GM19372 (cell line): ENCODE results near the gene CHMP3.
"Not testable (repeated sequence)": the region's sequence is repeated elsewhere in the genome, so short reads cannot be mapped to it uniquely, and the experiment has no call there.

Experiments
- ATAC-seq: cut with Tn5 transposase; IDR thresholded peaks from one replicate; pipeline ENCODE4 v1.9.1; 2021; ENCODE audit warnings: mild to moderate bottlenecking, low read depth, moderate library complexity; ENCODE audit not compliant: unreplicated experiment

Gene CHMP3

DNA sequence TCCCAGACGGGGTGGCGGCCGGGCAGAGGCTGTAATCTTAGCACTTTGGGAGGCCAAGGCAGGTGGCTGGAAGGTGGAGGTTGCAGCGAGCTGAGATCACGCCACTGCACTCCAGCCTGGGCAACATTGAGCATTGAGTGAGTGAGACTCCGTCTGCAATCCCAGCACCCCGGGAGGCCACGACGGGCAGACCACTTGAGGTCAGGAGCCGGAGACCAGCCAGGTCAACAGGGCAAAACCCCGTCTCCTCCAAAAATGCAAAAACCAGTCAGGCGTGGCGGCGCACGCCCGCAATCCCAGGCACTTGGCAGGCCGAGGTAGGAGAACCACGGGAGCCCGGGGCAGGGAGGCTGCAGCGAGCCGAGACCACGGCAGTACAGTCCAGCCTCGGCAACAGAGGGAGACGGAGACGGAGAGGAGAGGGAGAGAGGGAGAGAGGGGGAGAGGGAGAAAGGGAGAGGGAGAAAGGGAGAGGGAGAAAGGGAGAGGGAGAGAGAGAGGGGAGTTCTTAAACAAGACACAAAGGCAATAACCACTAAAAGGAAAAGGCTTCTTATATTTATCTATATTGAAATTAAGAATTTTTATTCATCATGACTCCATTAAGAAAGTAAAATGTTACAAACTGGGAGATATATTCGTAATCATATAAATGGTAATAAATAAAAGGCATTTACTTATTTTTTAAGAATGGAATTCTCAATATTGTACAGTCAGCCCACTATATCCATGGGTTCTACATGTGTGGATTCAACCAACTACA, 13.1 kb downstream of the CHMP3 start:
- ATAC-seq = not testable (repeated sequence)

DNA sequence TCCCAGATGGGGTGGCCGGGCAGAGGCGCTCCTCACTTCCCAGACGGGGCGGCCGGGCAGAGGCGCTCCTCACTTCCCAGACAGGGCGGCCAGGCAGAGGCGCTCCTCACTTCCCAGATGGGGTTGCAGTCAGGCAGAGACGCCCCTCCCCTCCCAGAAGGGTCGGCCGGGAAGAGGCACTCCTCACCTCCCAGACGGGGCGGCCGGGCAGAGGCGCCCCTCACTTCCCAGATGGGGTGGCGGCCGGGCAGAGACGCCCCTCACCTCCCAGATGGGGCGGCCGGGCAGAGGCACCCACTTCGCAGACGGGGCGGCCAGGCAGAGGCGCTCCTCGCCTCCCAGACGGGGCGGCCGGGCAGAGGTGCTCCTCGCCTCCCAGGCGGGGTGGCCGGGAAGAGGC, 13.8 kb downstream of the CHMP3 start:
- not testable (repeated sequence) for ATAC-seq

DNA sequence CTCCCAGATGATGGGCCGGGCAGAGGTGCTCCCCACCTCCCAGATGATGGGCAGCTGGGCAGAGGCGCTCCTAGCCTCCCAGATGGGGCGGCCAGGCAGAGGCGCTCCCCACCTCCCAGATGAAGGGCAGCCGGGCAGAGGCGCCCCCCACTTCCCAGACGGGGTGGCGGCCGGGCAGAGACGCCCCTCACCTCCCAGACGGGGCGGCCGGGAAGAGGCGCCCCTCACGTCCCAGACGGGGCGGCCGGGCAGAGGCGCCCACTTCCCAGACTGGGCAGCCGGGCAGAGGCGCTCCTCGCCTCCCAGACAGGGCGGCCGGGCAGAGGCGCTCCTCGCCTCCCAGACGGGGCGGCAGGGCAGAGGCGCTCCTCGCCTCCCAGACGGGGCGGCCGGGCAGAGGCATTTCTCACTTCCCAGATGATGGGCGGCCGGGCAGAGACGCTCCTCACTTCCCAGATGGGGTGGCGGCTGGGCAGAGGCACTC, 14.3 kb downstream of the CHMP3 start:
- ATAC-seq = not testable (repeated sequence)

DNA sequence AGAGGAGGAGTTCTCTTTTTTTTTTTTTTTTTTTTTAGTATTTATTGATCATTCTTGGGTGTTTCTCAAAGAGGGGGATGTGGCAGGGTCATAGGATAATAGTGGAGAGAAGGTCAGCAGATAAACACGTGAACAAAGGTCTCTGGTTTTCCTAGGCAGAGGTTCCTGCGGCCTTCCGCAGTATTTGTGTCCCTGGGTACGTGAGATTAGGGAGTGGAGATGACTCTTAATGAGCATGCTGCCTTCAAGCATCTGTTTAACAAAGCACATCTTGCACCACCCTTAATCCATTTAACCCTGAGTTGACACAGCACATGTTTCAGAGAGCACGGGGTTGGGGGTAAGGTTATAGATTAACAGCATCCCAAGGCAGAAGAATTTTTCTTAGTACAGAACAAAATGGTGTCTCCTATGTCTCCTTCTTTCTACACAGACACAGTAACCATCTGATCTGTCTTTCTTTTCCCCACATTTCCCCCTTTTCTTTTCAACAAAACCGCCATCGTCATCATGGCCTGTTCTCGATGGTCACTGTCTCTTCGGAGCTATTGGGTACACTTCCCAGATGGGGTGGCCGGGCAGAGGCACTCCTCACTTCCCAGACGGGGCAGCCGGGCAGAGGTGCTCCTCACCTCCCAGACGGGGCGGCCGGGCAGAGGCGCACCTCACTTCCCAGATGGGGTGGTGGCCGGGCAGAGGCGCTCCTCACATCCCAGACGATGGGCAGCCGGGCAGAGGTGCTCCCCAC, 14.9 kb downstream of the CHMP3 start:
- not testable (repeated sequence) for ATAC-seq

DNA sequence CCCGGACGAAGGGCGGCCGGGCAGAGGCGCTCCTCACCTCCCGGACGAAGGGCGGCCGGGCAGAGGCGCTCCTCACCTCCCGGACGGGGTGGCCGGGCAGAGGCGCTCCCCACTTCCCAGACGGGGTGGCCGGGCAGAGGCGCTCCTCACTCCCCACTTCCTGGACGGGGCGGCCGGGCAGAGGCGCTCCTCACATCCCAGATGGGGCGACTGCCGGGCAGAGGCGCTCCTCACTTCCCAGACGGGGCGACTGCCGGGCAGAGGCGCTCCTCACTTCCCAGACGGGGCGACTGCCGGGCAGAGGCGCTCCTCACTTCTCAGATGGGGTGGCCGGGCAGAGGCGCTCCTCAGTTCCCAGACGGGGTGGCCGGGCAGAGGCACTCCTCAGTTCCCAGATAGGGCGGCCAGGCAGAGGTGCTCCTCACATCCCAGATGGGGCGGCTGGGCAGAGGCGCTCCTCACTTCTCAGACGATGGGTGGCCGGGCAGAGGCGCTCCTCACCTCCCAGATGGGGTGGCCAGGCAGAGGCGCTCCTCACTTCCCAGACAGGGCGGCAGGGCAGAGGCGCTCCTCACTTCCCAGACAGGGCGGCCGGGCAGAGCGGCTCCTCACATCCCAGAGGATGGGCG, 17.8 kb downstream of the CHMP3 start:
- not testable (repeated sequence) for ATAC-seq

DNA sequence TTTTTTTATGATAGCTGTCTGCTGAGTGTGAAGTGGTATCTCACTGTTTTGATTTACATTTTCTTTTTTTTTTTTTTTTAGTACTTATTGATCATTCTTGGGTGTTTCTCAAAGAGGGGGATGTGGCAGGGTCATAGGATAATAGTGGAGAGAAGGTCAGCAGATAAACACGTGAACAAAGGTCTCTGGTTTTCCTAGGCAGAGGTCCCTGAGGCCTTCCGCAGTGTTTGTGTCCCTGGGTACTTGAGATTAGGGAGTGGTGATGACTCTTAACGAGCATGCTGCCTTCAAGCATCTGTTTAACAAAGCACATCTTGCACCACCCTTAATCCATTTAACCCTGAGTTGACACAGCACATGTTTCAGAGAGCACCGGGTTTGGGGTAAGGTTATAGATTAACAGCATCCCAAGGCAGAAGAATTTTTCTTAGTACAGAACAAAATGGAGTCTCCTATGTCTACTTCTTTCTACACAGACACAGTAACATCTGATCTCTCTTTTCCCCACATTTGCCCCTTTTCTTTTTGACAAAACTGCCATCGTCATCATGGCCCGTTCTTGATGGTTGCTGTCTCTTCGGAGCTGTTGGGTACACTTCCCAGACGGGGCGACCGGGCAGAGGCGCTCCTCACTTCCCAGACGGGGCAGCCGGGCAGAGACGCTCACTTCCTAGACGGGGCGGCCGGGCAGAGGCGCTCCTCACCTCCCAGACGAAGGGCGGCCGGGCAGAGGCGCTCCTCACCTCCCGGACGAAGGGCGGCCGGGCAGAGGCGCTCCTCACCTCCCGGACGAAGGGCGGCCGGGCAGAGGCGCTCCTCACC, 18.8 kb downstream of the CHMP3 start:
- ATAC-seq = not testable (repeated sequence)

DNA sequence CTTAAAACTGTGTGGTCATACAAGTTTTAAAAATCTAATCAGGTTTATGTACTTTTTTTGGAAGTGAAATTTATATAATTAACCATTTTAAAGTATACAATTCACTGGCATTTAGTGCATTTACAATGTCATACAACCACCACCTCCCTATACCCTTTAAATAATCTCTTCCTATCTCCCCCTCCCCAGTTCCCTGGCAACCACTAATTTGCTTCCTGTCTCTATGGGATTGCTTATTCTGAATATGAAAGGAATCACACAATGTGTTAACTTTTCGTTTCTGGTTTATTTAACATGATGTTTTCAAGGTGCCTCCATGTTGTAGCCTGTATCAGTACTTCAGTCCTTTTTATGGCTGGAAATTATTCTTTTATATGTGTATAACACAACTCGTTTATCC, 19.4 kb downstream of the CHMP3 start:
- ATAC-seq = no peak

DNA sequence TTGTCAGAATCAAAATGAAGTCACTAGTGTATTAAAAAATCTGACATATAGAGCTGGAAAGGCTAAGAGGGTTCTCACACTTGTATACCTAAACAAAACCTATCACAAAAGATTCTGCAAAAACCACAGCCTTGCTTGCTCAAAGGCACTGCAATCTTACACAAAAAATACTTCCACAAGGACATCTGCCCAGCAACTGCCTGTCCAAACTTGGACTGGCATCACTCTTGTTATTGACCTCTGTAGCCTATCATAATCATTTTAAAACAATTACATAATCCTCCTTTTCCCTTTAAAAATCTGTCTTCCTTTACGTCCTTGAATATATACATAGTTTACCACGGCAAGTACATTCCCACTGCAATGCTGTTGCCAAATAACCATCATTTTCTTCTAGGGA, 19.9 kb downstream of the CHMP3 start:
- no peak for ATAC-seq

DNA sequence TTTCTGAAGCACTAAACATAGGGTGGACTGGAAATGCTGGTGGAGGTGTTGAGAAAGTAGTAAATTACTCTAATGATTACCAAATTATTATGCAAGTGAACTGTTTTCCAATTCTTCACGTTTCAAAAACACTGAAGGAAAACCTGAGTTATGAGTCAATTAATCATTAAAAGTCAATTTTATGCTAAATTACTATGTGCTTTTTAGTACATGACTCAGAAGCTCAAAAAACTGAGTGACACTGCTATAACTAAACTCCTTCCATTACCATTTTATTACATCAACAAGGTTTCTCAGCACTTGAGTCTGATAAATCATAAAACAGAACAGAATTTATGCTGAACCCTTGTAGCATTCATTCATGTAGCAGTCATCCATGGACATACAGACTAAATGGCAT, 20.4 kb downstream of the CHMP3 start:
- no peak for ATAC-seq

DNA sequence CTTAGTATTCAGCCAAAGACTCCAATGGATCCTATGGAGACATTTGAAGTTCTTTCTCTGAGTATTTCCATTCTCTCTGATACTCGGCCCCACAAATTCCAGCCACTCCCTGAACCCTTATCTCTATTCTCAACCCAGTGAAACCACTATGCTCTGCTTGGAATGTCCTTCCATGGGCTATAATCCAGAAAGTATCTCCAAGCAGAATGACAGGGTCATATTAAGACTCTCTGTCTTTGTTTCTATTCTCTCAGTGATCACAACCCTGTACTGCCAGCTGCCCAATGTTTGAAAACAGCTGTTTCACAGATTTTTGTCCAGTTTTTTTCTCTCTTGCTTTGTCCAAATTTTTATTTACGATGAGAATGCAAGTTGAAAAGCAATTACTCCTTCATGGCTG, 21.9 kb downstream of the CHMP3 start:
- ATAC-seq = no peak

DNA sequence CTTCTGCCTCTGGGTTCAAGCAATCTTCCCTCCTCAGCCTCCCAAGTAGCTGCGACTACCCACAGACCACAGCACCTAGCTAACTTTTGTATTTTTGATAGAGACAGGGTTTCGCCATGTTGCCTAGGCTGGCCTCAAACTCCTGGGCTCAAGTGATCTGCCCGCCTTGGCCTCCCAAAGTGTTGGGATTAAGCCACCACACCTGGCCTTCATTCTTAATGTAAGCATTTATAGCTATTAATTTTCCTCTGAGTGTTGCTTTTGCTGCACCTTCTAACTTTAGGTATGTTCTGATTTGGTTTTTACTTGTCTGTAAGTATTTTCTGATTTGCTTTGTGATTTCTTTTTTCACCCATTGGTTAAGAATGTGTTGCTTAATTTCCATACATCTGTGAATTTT, 29.7 kb downstream of the CHMP3 start:
- no peak for ATAC-seq

DNA sequence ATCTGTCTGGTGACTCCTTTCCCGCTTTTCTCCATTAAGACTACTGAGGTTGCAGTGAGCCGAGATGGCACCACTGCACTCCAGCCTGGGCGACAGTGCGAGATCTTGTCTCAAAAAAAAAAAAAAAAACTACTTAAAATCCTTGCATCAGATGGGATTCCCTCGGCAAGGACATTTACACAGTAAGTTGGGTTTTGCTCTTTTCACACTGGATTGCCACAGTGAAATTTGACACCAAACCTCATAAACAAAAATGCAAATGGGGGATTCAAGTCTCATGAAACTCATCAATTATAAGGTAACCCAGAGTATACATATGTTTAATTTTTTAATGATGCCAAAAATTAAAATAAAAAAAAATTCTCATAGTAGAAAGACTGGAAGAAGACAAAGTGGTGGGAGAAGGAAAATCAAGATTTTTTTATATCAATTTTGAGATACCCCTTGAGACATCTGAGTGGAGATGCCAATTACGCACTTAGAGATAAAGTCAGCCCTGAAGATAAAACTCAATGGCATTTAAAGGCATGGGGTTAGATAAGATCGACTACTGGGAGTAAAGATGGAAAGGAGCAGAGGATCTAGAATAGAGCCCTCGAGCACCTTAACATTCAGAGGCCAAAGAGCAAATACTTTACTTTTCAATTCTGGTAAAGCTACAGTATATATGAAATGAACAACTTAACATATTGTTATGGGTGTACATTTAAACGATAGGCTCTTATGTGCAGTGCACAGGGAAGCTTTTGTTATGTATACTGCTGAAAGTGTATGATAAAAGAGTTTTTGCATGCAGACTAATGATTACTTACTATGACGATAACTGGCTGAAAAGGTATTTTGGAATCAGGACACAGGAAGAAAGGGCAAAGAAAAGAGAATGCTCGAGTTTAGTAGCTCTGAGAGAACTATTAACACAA, 37.6 kb downstream of the CHMP3 start:
- no peak for ATAC-seq

DNA sequence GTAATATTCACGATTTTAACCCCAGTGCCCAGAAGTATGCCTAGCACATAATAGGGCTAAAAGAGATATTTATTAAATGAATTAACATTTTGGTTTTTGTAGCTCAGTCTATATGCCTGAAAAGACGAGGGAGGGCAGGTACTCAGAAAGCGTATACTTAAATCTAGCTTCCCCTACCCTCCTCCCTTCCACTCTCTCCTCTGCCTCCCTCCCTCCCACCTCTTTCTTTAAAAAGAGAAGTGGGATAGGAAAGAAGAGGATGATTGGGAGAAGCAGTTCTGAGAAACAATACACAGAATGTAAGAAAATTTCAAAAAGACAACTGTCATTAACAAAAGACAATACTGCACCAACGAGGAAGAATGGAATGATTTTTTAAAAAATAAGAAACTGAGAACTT, 39.8 kb downstream of the CHMP3 start:
- no peak for ATAC-seq

DNA sequence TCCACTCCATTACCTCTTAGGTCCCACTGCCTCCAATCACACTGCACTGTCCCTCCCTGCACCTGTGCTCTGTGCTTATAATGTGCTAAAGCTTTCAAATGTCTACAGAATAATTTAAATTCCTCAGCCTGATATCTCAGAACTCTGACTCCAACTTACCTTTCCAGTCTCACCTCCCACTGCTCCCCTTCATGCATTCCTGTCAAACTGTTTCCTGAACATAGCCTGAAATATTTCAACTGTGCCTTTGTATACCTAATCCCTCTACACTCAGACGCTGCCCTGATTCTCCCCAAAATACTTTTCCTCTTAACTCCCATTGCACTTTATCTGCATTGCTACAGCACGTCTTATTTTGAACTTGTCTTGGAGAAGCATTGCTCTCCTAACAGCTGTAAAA, 40.5 kb downstream of the CHMP3 start:
- no peak for ATAC-seq

DNA sequence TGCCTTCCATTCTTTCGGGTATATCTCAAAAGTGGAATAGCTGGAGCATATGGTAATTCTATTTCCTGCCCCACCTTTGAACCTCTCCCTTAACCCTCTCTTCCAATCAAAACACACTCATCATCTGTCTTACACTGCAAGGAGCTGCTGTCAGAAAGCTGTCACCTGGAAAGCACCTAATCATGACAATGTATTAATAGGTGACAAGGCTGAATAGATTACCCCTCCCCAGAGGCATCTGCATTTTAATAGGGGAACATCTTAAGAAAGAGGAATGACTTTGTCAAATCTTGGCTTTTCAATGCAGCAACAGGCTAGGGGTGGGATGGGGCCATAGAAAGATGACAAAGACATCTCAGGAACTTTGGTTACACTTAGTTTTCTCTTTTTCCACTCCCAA, 41.3 kb downstream of the CHMP3 start:
- ATAC-seq = no peak

DNA sequence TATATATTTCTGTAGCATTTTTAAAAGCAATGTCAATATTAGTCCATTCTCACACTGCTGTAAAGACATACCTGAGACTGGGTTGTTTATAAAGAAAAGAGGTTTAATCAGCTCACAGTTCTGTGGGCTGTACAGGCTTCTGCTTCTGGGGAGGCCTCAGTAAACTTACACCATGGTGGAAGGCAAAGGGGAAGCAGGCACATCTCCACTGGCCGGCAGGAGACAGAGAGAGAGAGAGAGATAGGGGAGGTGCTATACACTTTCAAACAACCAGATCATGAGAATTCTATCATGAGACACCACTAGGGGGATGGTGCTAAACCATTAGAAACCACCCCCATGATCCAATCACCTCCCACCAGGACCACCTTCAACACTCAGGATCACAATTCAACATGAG, 43.1 kb downstream of the CHMP3 start:
- ATAC-seq = no peak

DNA sequence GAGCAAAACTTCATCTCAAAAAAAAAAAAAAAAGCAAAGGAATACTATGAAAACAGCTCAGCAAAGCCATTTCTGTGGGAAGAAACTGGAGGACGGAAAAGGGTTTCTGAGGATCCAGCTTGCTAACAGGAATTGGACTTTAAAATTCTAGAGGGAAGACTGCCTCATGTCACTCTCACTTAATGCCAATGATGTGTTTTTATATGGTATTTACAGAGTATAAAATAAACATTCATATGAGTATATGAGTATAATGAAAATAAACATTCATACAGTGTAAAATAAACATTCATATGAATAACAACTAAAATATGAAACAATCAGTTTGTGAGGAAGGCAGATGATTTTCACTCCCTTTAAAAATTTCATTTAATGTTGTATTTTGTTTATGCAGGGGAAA, 43.9 kb downstream of the CHMP3 start:
- no peak for ATAC-seq

DNA sequence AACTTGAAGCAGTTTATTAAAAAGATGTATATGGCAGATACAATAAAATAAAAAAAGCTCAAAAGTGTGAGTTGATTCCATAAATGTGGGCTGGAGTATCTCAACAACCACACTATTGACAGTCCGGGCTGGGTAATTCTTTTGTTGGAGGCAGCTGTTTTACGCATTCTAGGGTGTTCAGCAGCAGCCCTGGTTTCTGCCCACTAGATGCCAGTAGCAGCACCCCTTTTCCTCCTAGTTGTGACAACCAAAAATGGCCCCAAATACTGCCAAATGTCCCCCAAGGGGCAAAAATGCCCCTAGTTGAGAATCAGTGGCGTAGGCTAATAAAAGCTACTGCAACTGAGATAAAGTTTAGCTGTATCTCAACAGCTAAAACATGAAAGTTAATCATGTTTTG, 44.8 kb downstream of the CHMP3 start:
- ATAC-seq = no peak

DNA sequence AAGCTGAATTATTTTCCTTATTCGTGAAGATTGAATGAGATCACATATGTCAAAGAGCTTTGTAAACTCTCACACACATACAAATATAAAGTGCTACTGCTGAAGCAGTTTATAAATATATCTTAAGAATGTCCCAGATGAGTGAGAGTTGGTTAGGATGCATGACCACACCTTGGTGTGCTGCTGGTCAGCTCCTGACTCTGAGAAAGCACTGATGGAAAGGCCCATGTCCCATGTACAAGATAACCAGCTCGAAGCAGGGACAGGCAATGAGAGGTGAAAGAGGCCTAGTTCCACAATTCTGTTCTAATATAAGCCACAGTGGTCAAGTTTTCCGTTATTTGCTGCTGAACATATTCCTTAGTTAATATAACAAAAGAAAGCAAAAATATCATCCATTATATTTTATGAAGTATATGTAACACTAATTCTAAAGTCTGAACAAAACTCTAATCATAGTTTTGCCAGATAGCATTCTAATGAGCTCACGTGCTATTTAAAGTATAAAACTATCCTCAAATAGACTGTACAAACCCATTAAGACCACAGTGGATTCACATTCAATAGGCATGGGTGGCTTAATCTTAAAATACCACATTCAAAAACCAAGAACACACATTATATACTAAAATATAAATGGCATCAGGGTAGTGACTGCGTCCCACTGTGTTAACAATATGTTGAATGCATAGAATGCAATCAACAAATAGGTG, 49.1 kb downstream of the CHMP3 start:
- no peak for ATAC-seq
